ENCODE results near the gene TRIM36.

- TF ChIP-seq REST (IDR thresholded peaks at IDR 0.05; ENCODE audit: insufficient read depth in 1 of 2, low read depth in 2 of 2, low read length in 2 of 2): no peak
- no peak for TF ChIP-seq POLR2AphosphoS5 (IDR thresholded peaks at IDR 0.05; ENCODE audit: low read depth, low read length)
Observed at GRCh38 chr5:115194676-115195075, 25.0 kb upstream of the TRIM36 start.
